ENCODE measurements around the gene FCRL5. TPM values are rescaled to one million over a fixed set of nuclear protein-coding genes. Genes with fewer than 3 reads are reported as not detected.

FCRL5 gene
- total and polyA plus RNA-seq, 9 of the 15 experiments (the other 6 are each of a cell fraction or from before 2014, with no cell fraction given), result not detected

GRCh38 chr1:157487504-157487903, 64.8 kb downstream of the FCRL5 start (continued):
- TF ChIP-seq MAFK (IDR thresholded peaks at IDR 0.05; ENCODE audit: low read length) (no peak), ZSCAN32 (CRISPR knock-in tag; IDR thresholded peaks at IDR 0.05) (no peak), CEBPB (tag; IDR thresholded peaks at IDR 0.05) (no peak), MITF (IDR thresholded peaks at IDR 0.05) (no peak), DIDO1 (tag; IDR thresholded peaks at IDR 0.05; ENCODE audit: low read depth) (no peak), ATF6 (CRISPR knock-in tag; IDR thresholded peaks at IDR 0.05) (no peak), E2F1 (CRISPR knock-in tag; IDR thresholded peaks at IDR 0.05) (no peak), ZNF316 (IDR thresholded peaks at IDR 0.05) (no peak), MAZ (CRISPR knock-in tag; conservative IDR thresholded peaks at IDR 0.05 in 1 of 2, IDR thresholded peaks at IDR 0.05 in 1 of 2) (no peak), SMAD1 (IDR thresholded peaks at IDR 0.05; ENCODE audit: low read depth, low read length, partially characterized antibody) (no peak), E2F5 (CRISPR knock-in tag; IDR thresholded peaks at IDR 0.05) (no peak), ZNF592 (IDR thresholded peaks at IDR 0.05) (no peak), NELFE (IDR thresholded peaks at IDR 0.05; ENCODE audit: insufficient read depth, insufficient read length) (no peak), MBD1 (CRISPR knock-in tag; IDR thresholded peaks at IDR 0.05) (no peak)

Data from K562 (cell line).